Osteoblast (primary cell): ENCODE data around the gene CDK17. TPM values are rescaled to one million over a fixed set of nuclear protein-coding genes. Genes with fewer than 3 reads are reported as not detected.

Experiments
- DNase-seq: peaks from one replicate; pipeline ENCODE4 v3.0.0; 2011; ENCODE audit warnings: low spot score, mixed read lengths; ENCODE audit not compliant: insufficient read length; ENCODE audit errors: missing footprints
- H2AFZ ChIP-seq: 2 replicates; pipeline ENCODE4 v1.6.0; 2011; ENCODE audit warnings: mild to moderate bottlenecking, low read length
- H3K27ac ChIP-seq: 2 replicates; pipeline ENCODE4 v1.5.1; 2011; ENCODE audit warnings: mild to moderate bottlenecking, low read depth, low read length, moderate library complexity
- H3K27me3 ChIP-seq: 2 replicates; pipeline ENCODE4 v1.6.0; 2012; ENCODE audit warnings: mild to moderate bottlenecking, control low read depth, inconsistent platforms, low read length, moderate library complexity; ENCODE audit not compliant: insufficient read depth
- H3K36me3 ChIP-seq: 2 replicates; pipeline ENCODE4 v1.5.1; 2011; ENCODE audit warnings: mild to moderate bottlenecking, low read length, control low read depth, moderate library complexity; ENCODE audit not compliant: insufficient read depth
- H3K4me1 ChIP-seq: 2 replicates; pipeline ENCODE4 v1.5.1; 2011; ENCODE audit warnings: mild to moderate bottlenecking, low read length, control low read depth, moderate library complexity; ENCODE audit not compliant: insufficient read depth
- H3K4me2 ChIP-seq: 2 replicates; pipeline ENCODE4 v1.6.0; 2011; ENCODE audit warnings: mild to moderate bottlenecking, low read length; ENCODE audit not compliant: insufficient read depth
- H3K4me3 ChIP-seq: fragments of 200-600 bp; sonication (generic); 3 replicates; pipeline ENCODE4 v1.5.1; 2012; ENCODE audit warnings: mild to moderate bottlenecking, low read length, inconsistent platforms; ENCODE audit not compliant: insufficient read depth
- H3K79me2 ChIP-seq: 2 replicates; pipeline ENCODE4 v1.6.0; 2012; ENCODE audit warnings: mild to moderate bottlenecking, low read length, control low read depth, inconsistent platforms; ENCODE audit not compliant: insufficient read depth
- H3K9me3 ChIP-seq: 2 replicates; pipeline ENCODE4 v1.5.1; 2011; ENCODE audit warnings: low read depth, low read length, control low read depth
- H4K20me1 ChIP-seq: 2 replicates; pipeline ENCODE4 v1.6.0; 2012; ENCODE audit warnings: mild to moderate bottlenecking, low read length, control low read depth; ENCODE audit not compliant: insufficient read depth
- total RNA-seq: library from RNA; depleted of rRNA; stranded (reverse); fragments of >200 nt; gene quantifications from 2 replicates; pipeline ENCODE4 v1.2.3, GENCODE V29; 2012
- TF ChIP-seq, protein P1 (sequence below): IDR thresholded peaks from 2 replicates; pipeline ENCODE4 v1.5.1; 2011; ENCODE audit warnings: mild to moderate bottlenecking, low read depth, low read length, moderate library complexity; ENCODE audit errors: extremely low read depth

Gene CDK17
- total RNA-seq, 1 donor, result 68.0 TPM

DNA sequence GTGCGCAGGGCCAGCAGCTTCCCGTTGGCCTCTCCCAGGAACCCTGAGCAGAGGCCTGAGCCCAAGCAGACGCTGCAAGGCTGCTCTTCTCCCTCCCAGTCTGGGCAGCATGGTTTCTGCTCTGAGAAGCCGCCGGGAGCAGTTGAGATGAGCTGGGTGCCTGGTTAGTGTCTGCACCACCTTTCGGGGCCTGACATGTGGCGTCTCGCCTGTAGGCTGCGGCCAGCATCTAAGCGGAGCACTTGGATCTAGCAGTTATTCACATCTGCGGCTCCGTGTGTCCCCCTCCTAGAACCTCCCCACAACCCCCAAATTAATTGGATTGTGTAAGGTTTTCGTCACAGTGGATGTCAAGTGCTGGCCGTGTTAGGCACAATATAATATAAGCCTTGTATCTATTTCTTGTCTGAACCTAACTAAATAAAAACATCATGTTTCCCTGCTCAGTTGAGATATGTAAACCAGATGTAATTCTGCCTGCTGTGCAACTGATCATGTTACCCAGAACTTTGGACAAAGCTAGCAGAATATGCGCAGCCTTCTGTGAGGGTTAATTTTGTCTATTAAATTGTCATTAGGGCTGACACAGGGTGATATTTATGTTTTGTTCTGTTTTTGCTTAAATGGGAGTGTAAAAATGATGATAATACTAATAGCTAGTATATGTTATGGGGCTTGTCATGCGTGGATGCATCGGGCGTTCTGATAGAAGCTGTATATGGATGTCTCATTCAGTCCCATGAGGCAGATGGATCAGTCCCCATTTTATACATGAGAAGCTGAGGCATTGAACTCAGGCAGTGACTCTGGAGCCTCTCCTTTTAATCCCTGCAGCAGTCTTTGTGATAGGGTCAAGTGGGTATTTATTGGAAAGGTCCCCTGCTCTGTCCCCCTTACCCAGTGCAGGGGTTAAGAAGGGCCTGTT is 160.3 kb downstream of the CDK17 start:
- peaks cover 10% of the 10 kb centered on the region for H3K36me3 ChIP-seq
- H3K27ac ChIP-seq, result peak overlapping the region; percentile 82
- H3K4me3 ChIP-seq, result no peak overlapping the region
- peaks cover 55% of the 10 kb centered on the region for H3K4me1 ChIP-seq
- no peak overlapping the region for H2AFZ ChIP-seq
- peaks cover 78% of the 10 kb centered on the region for H3K79me2 ChIP-seq
- no peaks in the 10 kb centered on the region for H3K9me3 ChIP-seq
- no peak overlapping the region for H3K4me2 ChIP-seq
- H4K20me1 ChIP-seq, result no peaks in the 10 kb centered on the region
- DNase-seq, result no peak
- TF ChIP-seq, protein P1, sequence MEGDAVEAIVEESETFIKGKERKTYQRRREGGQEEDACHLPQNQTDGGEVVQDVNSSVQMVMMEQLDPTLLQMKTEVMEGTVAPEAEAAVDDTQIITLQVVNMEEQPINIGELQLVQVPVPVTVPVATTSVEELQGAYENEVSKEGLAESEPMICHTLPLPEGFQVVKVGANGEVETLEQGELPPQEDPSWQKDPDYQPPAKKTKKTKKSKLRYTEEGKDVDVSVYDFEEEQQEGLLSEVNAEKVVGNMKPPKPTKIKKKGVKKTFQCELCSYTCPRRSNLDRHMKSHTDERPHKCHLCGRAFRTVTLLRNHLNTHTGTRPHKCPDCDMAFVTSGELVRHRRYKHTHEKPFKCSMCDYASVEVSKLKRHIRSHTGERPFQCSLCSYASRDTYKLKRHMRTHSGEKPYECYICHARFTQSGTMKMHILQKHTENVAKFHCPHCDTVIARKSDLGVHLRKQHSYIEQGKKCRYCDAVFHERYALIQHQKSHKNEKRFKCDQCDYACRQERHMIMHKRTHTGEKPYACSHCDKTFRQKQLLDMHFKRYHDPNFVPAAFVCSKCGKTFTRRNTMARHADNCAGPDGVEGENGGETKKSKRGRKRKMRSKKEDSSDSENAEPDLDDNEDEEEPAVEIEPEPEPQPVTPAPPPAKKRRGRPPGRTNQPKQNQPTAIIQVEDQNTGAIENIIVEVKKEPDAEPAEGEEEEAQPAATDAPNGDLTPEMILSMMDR, result no peak
- H3K27me3 ChIP-seq, result no peaks in the 10 kb centered on the region

DNA sequence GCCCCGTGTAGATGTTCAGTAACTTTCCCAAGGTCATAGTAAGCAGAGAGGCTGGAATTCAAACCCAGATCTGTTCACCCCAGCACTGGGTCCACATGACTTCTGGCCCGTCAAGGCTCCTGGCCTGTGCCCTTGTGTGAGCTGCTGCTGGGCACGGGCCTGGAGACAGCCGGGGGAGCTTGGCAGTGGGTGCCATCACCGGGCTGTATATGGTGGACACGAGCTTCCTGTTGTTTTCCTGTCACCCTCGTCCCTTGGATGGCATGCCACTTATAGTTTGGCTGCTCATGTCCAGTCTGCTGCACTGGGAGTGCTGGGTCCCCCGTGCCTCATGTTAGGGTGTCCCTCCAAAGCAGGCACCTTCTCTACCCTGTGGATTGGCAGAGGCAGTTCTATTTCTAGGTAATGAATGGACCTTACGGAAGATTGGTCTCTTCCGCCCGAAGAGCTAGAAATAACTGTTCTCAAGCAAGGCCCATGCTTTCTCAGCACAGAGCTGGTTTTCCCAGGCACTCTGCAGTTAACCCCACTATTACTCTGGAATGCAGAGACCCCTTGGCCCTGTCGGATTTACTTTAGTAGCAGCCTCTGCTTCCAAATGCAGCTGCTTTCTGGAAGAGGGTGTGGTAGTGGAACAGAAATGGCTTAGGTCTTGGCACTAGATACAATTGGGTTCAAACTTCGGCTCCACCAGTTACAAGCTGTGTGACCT is 161.7 kb downstream of the CDK17 start:
- Histone ChIP-seq H3K27me3 (no peaks in the 10 kb centered on the region), H3K4me3 (no peak overlapping the region), H3K4me2 (no peak overlapping the region), H4K20me1 (no peaks in the 10 kb centered on the region), H2AFZ (no peak overlapping the region), H3K79me2 (peaks cover 80% of the 10 kb centered on the region), H3K36me3 (peaks cover 10% of the 10 kb centered on the region), H3K27ac (peak overlapping the region; percentile 96), H3K9me3 (no peaks in the 10 kb centered on the region), H3K4me1 (peaks cover 67% of the 10 kb centered on the region)
- no peak for DNase-seq
- TF ChIP-seq, protein P1, result no peak

DNA sequence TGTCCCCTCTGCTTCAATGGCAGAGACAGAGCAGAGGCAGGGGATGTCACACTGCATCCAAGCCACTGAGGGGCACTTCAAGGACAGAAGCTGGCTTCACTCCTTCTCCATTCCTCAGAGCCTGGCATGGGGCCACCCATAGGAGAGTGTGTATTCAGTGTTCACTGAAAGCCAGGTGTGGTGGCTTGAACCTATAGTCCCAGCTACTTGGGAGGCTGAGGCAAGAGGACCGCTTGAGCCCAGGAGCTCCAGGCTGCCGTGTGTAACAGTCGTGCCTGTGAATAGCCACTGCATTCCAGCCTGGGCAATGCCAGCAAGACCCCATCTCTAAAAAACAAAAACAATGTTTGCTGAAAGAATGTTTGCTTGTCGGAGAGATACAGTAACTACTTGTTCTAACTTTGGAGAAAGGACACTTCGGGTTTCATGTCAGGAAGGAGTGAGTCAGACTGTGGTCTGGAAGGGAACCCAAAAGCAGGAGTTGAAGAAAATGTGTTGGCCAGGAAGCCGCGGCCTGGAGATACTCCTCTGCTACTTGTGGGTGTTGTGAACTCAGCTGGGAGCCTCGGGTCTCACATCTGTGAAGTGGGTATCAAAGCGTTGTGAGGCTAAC is 162.7 kb downstream of the CDK17 start:
- Histone ChIP-seq H3K4me3 (peak overlapping the region; percentile 1), H3K27me3 (no peaks in the 10 kb centered on the region), H3K79me2 (peaks cover 80% of the 10 kb centered on the region), H3K9me3 (no peaks in the 10 kb centered on the region), H3K27ac (peak overlapping the region; percentile 96), H4K20me1 (no peaks in the 10 kb centered on the region), H3K4me1 (peaks cover 70% of the 10 kb centered on the region), H2AFZ (no peak overlapping the region), H3K36me3 (peaks cover 10% of the 10 kb centered on the region), H3K4me2 (peak overlapping the region; percentile 72)
- peak; percentile 95 for DNase-seq
- TF ChIP-seq, protein P1, result no peak
